GM21526 (cell line): ENCODE results near the gene JUP.
"Not testable (repeated sequence)": the region's sequence is repeated elsewhere in the genome, so short reads cannot be mapped to it uniquely, and the experiment has no call there.

Experiments used
- ATAC-seq: cut with Tn5 transposase; IDR thresholded peaks from one replicate; pipeline ENCODE4 v1.9.1; 2021; ENCODE audit warnings: moderate library complexity; ENCODE audit not compliant: unreplicated experiment, low FRiP score

The JUP gene

DNA sequence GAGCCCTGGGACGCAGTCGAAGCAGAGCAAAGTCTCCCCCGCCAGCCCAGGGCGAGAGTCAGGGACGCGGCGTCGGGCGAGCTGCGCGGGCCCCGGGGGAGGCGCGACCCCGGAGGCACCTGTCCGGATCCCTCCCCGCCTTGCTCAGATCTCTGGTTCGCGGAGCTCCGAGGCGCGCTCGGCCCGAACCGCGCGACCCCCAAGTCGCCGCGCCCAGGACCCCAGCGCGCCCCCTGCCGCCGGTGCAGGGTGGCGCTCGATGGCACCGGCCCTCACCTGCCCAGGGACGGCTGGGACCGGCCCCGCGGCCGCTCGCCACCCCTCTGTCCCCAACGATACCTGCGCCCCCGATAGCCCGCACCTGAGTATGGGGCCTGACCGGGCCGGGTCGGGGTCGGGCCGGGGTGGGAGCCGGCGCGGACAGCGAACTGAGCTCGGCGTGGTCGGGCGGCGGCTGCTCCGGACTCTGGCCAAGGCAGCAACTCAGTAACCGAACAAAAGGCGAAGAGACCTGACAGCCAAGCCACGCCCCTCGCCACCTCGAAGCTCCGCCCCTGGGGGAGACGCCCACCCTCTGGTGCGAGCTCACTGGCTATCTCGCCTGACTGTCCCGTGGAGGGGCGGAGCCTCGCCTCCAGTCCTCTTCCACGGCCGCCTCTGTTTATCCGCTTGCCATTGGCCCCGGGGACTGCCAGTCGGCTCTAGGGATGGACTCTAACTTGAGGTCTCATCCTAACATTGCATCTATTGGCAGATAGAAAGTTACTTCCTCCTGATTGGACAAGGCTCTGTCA lies at the start of gene JUP:
TSS of gene JUP (minus strand) at position 485 of the 794 bp plus-strand sequence. CDS start 14,857 bp downstream, outside the sequence.
- no peak for ATAC-seq

DNA sequence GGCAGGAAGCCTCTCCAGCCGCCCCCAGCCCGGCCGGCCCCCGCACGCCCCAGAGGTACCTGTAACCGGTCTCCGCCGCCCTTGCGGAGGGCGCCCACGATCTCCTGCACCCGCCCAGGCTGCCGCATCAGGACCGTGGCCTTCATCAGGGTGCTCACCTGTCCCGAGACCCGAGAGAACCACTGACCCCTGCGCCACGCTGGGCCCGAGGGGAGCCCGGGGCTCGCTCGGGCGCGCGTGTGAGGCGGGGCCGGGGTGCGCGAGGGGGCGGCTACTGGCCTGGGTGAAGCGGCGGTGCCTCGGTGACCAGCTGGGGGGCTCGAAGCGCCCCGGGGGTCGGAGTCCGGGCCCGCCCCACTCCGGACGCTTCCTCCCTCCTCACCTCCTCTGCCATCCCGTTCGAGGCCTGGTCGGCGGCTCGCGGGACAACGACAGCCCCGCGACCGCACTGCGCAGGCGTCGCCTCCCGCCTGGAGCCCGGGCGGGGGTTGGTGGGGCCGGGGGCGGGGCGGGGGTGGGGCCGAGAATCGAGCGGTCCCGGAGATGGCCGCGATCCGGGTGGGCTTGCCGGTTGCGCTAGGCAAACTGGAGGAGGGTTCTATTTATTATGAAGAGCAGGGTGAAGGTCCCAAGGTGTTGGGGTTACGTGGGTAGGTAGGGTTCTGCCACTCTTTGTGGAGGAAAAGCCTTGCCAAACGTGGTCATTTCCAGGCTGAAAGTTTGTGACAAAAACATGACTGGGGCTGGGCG lies 49.5 kb upstream of the JUP start, which contains the start of gene NT5C3B:
TSS of gene NT5C3B (minus strand) at position 433 of the 750 bp plus-strand sequence. CDS start at position 394, 39 bp downstream.
- no peak for ATAC-seq

DNA sequence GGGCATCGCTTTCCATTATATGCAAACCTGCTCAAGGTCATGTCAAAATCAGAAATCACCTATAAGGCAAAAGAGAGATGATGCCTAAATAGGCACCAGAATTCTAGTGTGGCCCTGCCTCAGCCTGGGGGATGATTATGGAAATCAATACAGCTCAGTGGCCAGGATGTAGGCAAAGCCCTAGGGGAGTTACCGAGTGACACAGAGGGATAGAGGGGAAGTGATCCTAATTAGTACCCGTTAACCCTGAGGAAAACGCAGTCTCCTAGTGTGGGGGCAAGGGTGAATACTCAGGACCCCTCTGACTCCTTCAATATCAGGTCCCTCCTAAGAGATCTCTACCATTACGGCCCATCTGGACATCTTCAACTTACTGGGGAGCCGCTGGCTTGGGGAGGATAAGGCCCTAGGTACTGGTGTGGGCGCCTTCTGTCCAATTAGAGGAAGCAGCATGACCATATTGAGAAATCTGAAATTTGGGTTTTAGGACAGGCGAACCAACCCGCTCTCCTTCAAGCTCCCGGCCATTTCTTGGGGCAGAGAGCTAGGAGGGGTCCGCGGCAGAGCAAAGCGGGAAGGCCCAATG lies 48.8 kb upstream of the JUP start:
- no peak for ATAC-seq

DNA sequence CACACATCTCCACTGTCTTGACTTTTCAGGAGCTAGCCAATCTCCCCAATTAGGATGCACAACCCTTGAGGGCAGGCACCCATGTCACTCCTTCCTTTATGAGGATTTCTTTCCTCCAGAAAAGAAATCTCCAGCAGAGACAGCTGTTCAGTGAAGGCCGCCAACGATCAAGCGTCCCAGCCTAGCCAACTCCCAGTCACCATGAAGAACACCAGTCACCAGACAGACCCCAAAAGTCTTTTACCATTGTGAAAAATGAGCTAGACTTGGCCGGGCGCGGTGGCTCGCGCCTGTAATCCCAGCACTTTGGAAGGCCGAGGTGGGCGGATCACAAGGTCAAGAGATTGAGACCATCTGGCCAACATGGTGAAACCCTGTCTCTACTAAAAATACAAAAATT lies 43.5 kb upstream of the JUP start:
- not testable (repeated sequence) for ATAC-seq

DNA sequence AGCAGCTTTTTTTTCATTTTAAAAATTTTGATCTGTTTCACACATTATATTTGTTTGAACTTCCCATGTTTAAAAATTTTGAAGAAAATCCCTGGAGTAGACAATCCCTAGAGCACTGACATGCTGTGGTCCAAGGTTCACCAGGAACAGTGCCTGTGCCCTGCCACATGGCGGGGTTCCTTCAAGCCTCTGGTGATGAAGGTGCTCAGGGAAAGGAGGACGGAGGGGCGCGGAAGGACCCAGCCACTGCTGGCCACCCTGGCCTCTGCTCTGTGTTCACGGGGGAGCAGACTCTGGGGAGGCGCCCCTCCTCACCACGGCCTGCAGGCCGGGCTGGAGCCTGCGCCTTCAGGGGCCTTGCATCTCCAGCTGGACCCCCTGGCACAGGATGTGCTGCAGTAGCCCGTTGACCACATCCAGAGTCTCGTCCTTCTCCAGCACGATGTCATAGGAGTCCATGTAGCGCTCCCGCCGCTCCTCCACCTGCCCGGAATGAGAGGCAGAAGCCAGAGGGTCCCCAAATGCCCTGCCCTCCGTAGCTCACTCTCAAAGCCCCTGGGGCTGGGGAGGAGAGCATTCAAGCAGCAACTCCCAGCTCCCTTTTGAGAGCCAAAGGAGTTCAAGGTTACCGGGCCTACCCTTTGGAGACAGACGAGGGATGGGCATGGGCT lies 38.8 kb upstream of the JUP start:
- no peak for ATAC-seq

DNA sequence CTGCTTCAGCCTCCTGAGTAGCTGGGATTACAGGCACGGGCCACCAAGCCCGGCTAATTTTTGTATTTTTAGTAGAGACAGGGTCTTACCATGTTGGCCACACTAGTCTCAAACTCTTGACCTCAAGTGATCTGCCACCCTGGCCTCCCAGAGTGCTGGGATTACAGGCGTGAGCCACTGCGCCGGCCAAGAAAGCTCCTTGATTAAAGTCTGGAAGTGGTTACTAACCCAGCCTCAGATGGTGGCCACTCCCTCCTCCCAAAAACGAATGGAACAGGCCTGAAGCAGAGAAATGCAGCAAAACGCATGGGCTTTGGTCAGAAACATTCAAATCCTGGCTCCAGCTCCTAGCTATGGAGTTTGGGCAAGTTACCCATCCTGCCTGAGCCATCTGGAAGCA lies 37.6 kb upstream of the JUP start:
- ATAC-seq: no peak

DNA sequence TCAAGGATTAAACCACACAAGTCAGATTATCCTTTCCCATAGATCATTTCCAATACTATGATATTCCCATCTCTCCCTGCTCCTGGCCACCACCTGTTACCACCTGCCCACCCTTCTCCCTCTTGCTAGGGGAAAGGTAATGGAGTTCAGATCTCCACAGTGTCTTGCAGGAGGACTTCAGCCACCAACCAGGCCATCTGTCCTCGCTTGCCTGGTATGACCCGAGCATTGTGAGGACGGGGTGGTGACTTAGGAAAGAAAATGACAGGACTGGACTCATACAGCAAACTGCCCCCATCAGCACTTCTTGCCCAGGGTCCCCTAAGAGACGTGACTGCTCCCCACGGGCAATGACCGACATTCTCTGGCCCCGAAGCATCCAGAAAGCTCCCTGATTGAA lies 37.1 kb upstream of the JUP start:
- ATAC-seq: no peak

DNA sequence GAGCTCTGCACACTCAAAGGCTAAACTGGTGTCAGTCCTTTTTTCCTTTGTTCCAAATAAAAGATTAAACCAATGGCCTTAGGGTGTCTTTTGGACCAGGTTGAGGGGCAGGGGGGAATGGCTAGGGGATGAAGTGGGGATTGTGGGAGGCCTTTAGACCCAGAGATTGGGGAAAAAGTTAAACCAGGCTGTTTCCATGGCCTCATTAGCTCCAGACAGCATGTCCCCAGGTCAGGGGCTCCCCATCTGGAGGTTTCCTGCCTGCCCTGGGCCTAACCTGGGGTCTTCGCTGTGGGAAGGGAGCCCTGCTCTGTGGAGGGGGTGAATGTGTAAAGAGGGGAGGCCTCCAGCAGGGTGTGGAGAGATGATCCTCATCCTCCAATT lies 36.6 kb upstream of the JUP start:
- no peak for ATAC-seq

DNA sequence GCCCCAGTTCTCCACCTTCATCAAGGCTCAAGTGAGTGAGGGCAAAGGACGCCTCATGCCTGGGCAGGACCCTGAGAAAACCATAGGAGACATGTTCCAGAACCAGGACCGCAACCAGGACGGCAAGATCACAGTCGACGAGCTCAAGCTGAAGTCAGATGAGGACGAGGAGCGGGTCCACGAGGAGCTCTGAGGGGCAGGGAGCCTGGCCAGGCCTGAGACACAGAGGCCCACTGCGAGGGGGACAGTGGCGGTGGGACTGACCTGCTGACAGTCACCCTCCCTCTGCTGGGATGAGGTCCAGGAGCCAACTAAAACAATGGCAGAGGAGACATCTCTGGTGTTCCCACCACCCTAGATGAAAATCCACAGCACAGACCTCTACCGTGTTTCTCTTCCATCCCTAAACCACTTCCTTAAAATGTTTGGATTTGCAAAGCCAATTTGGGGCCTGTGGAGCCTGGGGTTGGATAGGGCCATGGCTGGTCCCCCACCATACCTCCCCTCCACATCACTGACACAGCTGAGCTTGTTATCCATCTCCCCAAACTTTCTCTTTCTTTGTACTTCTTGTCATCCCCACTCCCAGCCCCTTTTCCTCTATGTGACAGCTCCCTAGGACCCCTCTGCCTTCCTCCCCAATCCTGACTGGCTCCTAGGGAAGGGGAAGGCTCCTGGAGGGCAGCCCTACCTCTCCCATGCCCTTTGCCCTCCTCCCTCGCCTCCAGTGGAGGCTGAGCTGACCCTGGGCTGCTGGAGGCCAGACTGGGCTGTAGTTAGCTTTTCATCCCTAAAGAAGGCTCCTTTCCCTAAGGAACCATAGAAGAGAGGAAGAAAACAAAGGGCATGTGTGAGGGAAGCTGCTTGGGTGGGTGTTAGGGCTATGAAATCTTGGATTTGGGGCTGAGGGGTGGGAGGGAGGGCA lies 36.0 kb upstream of the JUP start:
- ATAC-seq: no peak

DNA sequence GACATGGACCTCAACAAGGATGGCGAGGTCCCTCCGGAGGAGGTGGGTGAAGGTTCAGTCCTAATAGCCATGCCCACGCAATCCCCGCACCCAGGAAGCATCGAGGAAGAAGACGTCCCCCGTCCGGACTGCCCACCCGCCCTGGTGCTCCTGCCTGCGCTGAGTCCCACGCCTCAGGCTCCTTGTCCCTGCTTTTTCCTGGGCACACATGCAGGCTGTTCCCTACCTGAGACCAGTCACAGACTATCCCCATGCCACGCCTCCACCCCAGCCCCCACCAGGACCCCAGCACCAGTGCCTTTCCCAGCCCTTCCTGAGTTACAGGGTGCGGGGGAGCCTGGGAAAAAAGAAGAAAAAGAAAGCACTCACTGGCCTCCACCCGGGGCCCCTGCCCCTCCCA lies 35.3 kb upstream of the JUP start:
- no peak for ATAC-seq

DNA sequence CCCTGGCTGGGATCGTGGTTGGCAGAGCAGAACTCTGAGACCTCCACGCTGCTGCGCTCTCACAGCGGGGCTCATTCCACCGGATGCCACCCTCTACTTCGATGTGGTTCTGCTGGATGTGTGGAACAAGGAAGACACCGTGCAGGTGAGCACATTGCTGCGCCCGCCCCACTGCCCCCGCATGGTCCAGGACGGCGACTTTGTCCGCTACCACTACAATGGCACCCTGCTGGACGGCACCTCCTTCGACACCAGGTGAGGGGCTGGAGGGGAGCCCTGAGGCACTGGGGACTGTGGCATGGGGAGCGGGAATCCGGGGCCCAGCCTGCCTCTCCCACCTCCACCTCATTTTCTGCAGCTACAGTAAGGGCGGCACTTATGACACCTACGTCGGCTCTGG lies 31.5 kb upstream of the JUP start:
- no peak for ATAC-seq

DNA sequence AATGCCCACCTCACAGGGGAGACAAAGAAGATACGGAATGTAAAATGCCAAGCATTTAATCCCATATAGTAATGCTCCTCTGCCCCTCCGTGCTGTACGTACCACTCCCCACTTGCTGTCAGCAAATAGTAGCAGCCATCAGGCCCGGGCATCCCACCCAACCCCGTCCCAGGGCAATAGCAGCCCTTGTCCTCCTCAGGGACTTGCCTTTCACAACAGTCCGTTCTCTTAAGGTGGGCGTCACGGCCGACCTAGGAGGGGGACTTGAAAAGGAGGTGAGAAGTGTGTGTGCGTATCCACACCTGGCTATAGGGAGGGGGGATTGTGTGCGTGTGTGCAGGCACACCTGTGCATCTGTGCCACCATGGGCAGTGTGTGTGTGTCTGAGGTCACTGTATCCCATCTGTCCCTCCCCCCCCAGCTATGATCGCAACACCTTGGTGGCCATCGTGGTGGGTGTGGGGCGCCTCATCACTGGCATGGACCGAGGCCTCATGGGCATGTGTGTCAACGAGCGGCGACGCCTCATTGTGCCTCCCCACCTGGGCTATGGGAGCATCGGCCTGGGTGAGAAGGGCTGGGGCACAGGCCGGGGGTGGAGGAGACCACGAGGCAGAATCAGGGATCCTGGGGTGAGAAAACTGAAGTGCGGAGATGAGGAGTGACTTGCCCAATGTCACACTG lies 30.3 kb upstream of the JUP start:
- ATAC-seq: no peak

DNA sequence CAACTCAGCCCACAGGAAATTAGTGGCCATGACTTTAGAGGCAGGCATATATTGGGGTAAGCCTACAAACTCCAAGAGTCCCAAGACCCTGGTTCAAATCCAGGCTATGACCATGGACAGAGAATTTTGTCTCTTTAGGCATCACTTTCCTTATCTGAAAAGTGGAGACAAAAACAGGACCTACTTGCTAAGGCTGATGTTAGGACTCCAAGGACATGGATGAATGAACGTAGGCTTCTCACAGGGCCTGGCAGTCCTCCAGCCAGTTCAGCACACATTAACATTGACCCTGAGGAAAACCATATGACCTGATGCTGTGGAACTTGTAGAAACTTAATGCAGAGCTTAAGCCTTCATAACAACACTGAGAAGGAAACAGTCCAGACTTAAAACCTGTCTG lies 27.7 kb upstream of the JUP start:
- ATAC-seq: no peak

DNA sequence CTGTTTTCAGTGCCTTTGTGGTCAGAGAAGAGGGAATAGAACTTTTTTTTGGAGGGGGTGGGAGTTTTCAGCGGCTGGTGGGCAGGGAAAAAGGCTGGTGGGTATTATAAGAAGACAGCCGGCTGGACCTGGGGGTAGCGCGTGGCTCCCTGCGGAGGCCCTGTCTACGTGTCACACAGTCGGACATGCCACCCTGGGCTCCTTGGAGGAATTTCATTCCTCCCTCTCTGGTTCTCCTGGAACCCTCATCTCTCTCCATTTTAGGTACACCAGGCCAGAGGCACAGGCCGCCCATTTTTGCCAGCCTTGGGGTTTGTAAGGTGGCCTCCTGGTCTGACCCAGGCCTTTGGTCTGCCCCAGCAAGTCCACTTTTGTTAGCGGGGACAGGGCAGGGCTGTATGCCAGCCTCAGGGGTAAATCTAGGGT lies 27.2 kb upstream of the JUP start:
- no peak for ATAC-seq

DNA sequence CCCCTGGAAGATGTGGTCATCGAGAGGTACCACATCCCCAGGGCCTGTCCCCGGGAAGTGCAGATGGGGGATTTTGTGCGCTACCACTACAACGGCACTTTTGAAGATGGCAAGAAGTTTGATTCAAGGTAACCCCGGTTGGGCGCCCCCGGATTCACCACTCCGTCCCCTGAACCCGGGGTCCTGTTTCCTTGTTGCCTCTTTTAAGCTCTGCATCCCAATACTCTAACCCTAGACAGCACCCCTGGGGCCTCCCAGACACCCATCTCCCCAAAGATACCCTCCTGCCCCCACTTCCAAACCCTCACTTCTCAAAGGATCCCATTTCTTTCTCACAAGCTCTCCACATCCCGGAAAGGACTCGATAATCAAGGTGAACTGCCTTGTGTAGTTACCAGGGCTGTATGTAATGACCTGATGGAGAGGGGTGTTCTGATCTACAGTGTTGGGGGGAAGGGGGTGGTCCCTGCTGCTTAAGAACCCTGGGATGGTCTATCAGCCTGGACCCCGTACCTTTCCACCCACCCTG lies 26.7 kb upstream of the JUP start:
- no peak for ATAC-seq

DNA sequence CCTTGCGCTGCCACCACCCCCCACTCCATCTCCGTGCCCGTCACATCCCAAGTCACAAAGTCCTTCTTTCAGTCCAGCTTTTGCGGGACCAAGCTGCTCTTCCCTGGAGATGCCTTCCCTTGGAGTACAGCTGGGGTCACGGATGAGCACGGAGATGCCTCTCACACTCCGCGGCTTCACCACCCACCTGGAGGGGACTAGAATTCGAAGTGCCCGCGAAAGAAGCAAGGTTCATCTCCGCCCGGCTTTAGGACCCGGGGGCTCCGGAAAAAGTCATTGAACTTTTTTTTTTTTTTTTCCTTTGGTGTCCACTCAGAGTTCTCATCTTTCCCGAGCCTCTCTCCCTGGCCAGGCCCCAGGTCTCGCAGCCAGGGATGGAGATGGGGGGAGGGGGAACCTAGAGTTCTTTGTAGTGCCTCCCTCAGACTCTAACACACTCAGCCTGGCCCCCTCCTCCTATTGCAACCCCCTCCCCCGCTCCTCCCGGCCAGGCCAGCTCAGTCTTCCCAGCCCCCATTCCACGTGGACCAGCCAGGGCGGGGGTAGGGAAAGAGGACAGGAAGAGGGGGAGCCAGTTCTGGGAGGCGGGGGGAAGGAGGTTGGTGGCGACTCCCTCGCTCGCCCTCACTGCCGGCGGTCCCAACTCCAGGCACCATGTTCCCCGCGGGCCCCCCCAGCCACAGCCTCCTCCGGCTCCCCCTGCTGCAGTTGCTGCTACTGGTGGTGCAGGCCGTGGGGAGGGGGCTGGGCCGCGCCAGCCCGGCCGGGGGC lies 26.1 kb upstream of the JUP start, which contains the start of gene FKBP10:
TSS of gene FKBP10 (plus strand) at position 624 of the 771 bp plus-strand sequence. CDS start at position 655, 31 bp downstream.
- ATAC-seq: no peak

DNA sequence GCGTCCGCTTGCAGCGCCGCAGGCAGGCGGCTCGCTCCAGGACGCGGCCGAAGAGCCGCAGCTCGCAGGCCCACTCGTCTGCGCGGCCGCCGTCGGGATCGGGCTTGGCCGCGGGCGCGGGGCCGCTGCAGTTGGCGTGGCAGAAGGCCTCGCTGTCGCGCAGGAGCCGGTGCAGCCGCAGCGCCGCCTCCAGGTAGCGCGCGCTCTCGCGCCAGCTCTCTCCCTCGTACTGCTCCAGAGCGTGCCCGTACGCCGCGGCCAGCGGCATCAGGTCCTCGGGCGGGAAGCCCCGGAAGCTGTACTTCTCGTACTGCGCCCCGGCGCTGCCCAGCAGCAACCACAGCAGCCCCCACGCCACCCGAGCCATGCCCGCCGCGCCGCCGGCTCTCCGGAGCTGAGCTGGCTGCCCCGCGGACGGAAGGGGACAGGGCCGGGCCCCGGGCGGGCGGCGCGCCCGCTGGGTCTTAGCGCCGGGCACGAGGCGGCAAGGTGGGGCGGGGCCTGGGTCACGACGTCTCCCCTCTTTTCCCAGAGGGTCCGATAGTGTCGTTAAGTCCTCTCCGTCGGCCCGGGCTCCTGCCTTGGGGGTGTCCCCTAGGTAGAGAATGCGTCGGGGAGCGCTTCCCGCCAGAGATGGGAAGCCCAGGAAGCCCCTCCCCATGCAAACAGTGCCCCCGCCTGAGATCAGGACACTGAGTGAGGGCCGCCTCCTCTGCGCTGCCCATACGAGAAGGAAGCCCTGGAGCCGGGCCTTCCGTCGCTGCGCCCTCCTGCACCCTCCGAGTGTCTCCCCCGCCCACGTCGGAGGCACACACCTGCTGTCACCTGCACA lies 25.3 kb upstream of the JUP start, which contains the start of gene P3H4:
TSS of gene P3H4 (minus strand) at position 401 of the 832 bp plus-strand sequence. CDS start at position 367, 34 bp downstream.
- ATAC-seq: peak; percentile 61
